Left renal pelvis (tissue), 4 donors: Measurements from ENCODE around the gene POLR1E. TPM values are rescaled to one million over a fixed set of nuclear protein-coding genes. Genes with fewer than 3 reads are reported as not detected.
"Not testable (repeated sequence)": the region's sequence is repeated elsewhere in the genome, so short reads cannot be mapped to it uniquely, and the experiment has no call there.

Experiments used
- DNase-seq, 4 donors: peaks; one replicate each; pipeline ENCODE4 v3.0.0-alpha.2; 2013; ENCODE audit warnings: low read depth in 4 of 4, low spot score in 3 of 4
- polyA plus RNA-seq, 4 donors: library from polyadenylated mRNA; unstranded; fragments of 120-200 nt; gene quantifications; one replicate each; pipeline ENCODE4 v1.2.1, GENCODE V29; 2013; ENCODE audit not compliant: insufficient read length in 4 of 4

The POLR1E gene
- polyA plus RNA-seq, 4 donors = 22.4 to 30.1 (median 24.8) TPM

DNA sequence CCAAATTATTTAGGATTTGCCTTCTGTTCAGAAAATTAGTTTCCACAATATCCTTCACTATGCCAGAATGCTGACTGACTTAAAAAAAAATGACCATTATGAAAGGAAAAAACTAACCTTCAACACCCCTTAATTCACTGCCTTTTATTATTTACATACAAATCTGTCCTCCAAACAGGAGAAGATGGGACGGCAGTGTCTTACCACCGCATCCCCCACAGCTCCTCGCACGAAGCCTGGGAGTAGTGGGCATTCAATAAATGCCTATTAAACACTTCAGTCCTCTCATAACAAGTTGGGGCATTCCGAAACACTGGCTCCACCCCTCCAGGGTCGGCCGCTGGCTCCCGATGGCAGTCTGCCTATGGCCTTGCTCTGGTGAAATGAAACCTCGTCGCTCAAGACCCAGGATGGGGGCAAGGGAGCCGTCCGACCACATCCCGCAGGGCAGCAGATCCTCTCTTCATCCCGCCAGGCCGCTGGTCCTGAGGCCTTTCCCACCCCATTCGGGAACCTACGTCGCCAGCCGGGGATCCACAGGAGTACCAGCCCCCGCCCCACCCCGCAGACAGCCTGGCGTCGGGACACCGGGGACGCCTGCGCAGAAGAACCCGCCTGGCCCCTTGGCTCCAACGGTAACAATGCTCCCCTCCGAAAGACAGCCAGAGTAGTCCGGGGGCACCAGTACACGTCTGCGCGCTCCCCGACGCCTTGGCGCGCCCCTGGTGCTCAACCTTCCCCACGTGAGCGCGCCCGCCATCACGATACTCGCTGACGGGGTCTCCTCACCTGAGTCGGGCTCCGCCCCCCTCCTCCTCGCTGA lies 21.1 kb upstream of the POLR1E start:
- DNase-seq = peak in 1 of 4 donors; percentile 64

DNA sequence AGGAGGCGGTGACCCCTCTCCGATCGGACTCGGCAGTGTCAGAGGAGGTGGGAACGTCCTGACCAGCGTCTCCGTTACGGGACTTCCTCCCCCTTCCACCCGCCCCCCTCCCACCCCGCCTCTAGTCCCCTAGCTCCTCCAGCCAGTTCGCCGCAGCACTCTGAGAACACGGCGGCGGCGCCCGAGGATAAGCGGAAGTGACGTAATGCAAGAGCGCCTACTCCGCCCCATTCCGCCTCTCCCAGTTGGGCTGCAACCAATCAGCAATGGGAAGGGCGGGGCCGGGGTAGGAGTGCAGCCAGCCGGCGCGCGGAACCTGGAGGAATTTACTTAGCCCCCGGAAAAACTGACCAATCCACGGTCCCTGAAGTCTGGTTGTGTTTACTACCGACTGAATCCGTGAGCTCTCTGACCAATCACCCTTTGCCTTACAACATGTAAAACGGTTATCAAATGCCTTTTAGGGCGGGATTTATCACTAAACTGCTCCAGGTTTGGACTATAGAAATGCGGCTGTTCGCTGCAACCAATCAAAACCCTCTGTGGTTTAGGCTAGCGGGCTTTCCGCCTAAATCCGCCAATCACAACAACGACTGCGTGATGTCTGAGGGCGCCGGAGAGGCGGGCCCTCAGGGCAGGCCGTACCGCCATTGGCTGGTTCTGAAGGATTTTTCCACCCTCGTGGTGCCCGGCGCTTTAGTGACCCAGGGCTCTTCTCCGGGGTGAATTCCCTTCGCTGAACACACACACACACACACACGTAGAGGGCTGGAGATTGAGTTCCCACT lies 20.3 kb upstream of the POLR1E start, which contains the start of gene ZBTB5:
TSS of gene ZBTB5 (minus strand) at position 202 of the 788 bp plus-strand sequence. CDS start 22,899 bp downstream, outside the sequence.
- DNase-seq = peak; percentile 98 to 99 (median 98)

DNA sequence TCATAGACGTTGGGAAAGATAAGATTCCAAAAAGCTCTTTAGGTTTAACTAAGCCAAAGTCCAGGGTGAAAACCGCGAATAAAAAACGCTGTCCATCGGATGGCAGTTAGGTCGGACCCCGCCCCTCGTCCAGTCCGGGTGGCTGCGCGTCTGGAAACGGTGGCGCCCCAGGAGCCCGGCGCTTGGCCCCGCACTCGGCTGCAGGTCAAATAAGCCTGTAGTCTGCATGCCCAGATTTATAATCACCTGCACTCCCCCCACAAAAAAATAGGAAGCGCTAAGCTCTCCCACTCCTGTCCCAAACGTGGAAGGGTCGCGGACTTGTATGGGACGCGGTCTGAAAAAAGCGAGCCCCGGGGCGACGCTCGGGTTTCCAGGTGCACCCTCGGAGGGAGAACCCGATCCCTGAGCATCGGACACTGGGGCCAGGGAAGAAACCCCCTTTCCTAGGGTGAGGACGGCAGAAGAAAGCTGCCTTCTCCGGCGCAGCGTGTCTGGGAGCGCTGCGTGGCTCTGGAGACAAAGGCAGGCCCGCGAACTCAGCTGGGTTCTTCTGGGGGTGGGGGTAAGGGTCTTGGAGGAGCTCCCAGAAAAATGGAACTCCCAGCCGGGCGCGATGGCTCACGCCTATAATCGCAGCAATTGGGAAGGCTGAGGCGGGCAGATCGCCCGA lies 19.6 kb upstream of the POLR1E start:
- peak; percentile 56 to 73 (median 66) for DNase-seq

DNA sequence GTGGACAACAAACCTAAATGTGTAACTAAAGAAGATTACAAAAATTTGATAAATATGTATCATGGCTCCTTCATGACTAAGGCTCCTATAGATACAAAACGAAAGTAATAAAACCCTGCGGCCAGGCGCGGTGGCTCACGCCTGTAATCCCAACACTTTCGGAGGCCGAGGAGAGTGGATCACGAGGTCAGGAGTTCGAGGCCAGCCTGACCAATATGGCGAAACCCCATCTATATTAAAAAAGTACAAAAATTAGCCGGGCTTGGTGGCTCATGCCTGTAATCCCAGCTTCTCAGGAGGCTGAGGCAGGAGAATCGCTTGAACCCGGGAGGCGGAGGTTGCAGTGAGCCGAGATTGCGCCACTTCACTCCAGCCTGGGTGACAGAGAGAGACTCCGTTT lies 18.2 kb upstream of the POLR1E start:
- DNase-seq = not testable (repeated sequence)

DNA sequence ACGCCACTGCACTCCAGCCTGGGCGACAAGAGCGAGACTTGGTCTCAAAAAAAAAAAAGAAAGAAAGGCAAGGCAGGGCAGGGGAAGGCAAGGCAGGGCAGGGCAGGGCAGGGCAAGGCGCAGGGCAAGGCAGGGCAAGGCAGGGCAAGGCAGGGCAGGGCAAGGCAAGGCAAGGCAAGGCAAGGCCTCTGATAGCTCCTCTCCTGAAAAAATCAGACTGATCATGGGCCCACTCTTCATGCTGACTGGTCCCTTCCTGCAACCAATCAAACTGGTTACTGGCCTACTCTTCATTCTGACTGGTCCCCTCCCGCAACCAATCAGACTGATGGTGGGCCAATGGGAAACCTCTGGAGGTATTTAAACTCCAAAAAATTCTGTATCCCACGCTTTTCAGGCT lies 17.1 kb upstream of the POLR1E start:
- DNase-seq = no peak

DNA sequence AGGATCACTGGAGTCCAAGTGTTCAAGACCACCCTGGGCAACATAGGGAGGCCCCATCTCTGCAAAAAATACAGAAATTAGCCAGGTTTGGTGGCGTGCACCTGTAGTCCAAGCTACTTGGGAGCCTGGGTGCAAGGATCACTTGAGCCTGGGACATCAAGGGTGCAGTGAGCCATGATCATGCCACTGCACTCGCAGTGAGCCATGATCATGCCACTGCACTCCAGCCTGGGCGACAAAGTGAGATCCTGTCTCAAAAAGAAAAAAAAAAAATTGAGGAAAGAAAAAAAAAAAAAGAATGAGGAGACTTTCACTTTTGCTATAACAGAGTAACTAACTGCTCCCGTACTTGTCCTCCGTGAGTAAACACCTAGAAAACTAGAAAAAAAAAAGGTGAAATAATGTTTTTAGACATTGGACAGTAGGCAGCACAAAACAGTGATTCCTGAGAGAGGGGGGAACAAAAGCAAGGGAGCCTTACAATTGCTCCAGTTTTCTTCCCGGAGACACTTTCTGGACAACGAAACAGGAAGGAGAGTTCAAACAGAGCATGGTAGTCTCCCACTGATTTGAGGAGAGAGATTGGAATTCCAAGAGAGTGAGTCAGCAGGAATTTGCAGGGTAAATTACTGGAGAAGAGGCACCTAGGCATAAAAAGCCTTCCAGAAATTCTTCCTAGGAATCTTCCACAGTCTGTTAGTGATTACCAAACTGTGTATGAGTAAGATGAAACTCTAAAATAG lies 13.6 kb upstream of the POLR1E start:
- DNase-seq = peak in 2 of 4 donors; percentile 39 to 49

DNA sequence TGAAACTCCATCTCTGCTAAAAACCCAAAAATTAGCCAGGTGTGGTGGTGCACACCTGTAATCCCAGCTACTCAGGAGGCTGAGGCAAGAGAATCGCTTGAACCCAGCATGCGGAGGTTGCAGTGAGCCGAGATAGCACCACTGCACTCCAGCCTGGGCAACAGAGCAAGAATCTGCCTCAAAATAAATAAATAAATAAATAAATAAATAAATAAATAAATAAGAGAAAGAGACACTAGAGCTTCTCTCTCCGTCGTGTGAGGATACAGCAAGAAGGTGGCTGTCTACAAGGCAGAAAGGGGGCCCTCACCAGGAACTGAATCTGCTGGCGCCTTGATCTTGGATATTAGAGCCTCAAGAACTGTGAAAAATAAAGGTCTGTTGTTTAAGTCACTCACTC lies 11.8 kb upstream of the POLR1E start:
- not testable (repeated sequence) for DNase-seq

DNA sequence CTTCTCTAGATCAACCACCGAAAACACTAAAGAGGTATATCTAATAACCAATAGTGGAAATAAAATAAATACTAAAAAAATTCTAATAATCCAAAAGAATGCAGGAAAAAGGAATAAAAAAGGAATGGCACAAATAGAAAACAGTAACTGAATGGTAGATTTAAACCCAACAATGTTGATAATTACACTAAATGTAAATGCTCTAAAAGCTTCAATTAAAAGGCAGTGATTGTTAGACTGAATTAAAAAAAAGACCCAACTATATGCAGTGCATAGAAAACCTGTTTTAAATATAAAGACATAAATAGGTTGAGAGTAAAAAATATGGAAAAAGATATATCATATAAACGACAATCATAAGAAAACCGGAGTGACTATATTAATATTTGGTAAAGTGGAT lies 11.3 kb upstream of the POLR1E start:
- DNase-seq = no peak

DNA sequence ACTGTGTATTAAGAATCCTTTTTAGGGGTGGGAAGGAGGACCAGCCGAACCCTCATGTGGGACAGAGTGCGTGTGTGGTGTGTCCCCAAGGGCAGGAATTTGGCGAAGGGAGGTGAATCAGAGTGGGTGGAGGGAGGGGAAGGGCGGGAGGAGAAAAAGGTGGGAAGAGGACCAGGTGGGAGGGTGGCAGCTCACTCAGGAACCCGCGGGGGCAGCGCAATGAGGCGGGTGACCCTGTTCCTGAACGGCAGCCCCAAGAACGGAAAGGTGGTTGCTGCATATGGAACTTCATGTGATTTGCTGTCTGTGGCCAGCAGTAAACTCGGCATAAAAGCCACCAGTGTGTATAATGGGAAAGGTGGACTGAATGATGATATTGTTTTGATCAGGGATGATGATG lies 8.8 kb upstream of the POLR1E start:
- DNase-seq = no peak

DNA sequence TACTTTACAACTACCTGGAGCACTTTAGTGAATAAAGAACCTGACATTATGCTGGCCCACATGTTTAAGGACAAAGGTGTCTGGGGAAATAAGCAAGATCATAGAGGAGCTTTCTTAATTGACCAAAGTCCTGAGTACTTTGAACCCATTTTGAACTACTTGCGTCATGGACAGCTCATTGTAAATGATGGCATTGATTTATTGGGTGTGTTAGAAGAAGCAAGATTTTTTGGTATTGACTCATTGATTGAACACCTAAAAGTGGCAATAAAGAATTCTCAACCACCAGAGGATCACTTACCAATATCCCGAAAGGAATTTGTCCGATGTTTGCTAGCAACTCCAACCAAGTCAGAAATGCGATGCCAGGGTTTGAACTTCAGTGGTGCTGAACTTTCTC lies 8.3 kb upstream of the POLR1E start:
- DNase-seq = not testable (repeated sequence)

DNA sequence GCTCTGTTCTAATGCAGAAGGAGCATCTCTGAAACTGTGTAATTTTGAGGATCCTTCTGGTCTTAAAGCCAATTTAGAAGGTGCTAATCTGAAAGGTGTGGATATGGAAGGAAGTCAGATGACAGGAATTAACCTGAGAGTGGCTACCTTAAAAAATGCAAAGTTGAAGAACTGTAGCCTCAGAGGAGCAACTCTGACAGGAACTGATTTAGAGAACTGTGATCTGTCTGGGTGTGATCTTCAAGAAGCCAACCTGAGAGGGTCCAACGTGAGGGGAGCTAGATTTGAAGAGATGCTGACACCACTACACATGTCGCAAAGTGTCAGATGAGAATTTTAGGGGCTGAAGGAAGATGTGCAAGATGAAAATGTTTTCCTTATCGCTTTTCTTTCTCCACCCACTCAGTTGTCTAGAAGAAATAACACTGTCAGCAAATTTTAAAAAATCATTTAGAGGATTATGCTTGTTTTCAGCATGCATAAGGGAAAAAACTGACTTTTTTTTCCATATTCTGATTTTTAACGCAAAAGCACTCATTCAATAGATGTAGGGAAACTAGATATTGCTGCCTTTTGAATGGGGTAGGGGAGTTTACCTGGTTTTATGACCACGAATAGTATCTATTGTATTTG lies 7.6 kb upstream of the POLR1E start:
- DNase-seq = not testable (repeated sequence)

DNA sequence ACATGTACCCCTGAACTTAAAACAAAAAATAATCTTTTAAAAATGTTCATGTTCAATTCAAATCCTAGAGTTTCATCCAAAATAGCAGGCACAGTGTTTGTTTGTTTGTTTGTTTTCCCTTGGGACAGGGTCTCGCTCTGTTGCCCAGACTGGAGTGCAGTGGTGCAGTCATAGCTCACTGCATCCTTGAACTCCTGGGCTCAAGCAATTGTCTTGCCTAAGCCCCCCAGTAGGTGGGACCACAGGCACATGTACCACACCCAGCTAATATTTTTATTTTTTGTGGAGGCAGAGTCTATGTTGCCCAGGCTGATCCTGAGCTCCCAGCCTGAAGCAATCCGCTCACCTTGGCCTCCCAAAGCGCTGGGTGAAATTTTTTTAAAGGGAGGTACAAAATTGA lies 5.0 kb upstream of the POLR1E start:
- DNase-seq = no peak

DNA sequence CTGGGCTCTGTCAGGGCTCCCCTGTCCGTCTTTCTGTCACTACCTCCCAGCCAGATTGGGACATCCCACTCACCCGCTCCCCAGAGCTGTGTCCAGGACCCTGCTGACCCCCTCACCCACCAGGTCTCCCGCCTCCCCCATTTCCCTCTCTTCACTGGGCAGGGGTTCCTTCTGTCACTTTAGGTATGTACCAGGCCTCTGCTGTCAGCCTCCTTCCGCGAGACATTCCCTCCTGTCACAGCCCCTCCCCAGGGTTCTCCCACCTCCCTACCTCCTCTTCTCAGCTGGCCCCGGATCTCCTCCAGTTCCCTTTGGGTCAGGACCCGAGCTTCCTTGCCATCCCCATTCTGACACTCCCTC lies 488 bp downstream of the POLR1E start:
- DNase-seq = no peak

DNA sequence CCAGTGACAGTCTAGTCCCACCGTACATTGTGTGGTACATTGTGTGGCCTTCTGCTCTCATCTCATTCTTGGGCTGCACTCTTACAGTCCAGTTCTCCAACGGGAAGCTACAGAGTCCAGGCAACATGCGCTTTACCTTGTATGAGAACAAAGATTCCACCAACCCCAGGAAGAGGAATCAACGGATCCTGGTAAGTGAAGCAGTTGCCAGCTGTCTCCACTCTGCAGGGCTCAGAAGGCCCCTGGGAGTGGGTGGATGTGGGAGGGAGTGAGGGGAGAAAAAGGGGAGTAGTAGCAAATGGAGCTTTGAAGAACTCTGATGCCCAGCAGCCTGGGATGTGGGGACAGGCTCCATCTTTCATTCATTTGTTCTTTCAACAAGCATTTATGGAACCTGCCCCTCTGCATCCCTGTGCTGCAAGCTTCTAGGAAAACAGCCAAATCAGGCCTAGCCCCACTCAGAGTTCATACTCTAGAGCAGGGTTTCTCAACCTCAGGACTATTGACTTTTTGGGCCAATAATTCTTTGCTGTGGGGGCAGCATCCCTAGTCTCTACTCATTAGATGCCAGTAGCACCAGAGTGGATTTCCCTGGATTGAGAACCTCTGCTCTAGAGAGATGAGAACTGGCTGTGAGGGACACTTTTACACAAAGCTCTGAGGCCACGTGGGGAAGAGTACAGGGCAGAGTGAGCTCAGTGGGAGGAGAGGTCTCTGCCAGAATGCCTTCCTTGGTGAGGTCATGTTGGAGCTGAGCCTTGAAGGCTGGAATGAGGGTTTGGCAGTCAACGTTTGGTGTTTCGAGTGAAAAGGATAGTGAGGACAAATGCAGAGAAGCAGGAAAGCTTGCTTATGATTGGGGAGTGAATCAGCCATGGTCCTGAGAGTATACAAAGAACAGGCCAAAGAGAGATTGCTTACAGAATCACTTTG lies 1.1 kb downstream of the POLR1E start:
- DNase-seq = no peak

DNA sequence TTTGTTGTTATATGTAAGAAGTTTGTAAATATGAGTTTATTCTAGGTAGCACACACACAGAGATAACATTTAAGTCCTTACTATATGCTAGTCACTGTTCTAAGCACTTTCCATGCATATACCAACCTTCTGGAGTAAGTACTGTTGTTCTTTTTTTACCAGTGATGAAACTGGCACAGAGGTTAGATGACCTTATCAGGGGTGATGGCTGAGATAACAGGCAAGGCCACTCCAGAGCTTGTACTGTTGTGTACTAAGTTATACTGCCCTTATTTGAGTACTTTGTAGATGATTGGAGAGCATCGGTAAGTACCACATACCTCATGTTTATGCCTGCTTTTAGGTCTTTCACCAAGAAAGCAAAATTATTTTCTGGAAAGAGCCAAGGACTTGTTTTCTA lies 6.2 kb downstream of the POLR1E start:
- no peak for DNase-seq

DNA sequence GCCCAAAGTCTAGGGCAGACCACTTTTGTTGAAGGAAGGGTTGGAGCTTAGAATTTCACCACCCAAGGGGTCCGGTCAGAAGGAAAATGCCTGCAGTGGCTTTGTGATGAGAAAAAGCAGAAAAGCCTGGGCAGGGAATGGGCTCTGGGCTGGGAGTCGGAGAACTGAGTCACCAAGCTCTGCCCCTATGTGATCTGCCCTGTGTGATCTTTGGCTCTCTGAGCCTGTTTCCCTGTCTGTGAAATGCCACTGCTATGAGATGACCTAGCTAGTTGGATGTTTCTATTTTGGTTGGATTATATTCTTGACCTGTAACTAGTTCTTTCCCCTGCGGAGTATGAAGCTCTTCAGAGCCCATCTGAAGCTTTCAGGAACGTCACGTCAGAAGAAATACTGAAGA lies 9.8 kb downstream of the POLR1E start:
- no peak for DNase-seq

DNA sequence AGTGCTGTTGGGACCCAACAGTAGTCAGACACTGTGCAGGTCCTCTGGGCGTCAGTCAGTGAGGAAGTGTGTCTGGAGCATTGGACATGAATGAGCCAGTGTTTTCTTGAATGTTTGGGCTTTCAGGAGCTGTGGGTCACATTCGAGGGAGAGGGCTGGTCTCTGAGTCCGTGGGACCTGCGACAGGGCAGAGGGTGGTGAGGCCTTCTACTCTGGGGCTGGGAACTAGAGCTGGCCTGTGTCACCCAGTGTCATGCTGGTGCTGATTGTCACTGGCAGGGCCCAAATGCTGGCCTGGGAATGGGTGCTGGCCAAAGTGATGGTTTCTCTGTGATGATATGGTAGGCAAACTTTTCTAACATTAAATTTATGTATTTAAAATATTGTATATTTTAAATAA lies 10.3 kb downstream of the POLR1E start:
- no peak for DNase-seq

DNA sequence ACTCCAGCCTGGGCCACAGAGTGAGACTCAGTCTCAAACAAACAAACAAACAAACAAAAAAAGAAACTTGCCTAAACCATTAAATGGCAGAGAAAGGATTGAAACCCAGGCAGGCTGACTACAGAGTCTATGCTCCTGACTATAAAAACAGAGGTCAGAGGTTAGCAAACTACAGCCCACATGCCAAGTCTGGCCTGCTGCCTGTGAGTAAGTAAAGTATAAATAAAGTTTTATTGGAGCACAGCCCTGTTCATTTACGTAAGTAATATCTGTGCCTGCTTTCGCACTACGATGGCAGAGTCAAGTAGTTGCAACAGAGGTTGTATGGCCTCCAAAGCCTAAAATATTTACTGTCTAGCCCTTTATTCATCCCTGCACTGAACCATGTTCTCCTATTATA lies 11.6 kb downstream of the POLR1E start:
- DNase-seq = no peak

DNA sequence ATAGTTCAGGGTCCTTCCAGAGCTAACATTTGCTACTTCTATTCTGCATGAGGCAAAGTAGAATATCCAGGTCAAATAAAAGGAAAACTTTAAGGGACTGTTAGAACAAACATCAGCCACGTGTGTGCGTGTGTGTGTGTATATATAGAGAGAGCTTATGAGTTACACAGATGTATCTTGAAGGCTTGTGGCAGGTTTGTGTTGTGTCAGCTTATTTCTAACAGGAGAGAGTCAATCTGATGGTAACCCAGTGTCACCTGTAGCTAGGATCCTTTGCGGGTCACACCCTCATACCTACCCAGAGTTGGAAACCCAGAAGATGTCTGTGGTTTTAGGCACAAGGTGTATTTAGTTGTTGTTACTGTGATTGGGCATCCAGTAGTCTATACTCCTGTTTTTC lies 12.7 kb downstream of the POLR1E start:
- DNase-seq = no peak
